ENCODE results near the gene PCDHB5. TPM values are rescaled to one million over a fixed set of nuclear protein-coding genes. Genes with fewer than 3 reads are reported as not detected.
"Not testable (repeated sequence)": the region's sequence is repeated elsewhere in the genome, so short reads cannot be mapped to it uniquely, and the experiment has no call there.

PCDHB5 gene
- total RNA-seq, 1 donor from 2014 or later = 32.4 TPM

- H3K4me1 Mint-ChIP-seq (ENCODE audit: low read depth) = no peaks in the 10 kb centered on the region
- peaks cover 41% of the 10 kb centered on the region for H3K9me3 Mint-ChIP-seq (ENCODE audit: low read depth)
- H3K4me3 Mint-ChIP-seq (ENCODE audit: low read depth) = peak within 1 kb of the TSS; percentile 80
- peaks cover 38% of the 10 kb centered on the region for H3K36me3 Mint-ChIP-seq (ENCODE audit: insufficient read depth)
- TF ChIP-seq, protein P1, sequence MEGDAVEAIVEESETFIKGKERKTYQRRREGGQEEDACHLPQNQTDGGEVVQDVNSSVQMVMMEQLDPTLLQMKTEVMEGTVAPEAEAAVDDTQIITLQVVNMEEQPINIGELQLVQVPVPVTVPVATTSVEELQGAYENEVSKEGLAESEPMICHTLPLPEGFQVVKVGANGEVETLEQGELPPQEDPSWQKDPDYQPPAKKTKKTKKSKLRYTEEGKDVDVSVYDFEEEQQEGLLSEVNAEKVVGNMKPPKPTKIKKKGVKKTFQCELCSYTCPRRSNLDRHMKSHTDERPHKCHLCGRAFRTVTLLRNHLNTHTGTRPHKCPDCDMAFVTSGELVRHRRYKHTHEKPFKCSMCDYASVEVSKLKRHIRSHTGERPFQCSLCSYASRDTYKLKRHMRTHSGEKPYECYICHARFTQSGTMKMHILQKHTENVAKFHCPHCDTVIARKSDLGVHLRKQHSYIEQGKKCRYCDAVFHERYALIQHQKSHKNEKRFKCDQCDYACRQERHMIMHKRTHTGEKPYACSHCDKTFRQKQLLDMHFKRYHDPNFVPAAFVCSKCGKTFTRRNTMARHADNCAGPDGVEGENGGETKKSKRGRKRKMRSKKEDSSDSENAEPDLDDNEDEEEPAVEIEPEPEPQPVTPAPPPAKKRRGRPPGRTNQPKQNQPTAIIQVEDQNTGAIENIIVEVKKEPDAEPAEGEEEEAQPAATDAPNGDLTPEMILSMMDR (IDR thresholded peaks at IDR 0.05; ENCODE audit: unreplicated experiment) = peak; percentile 60
- H3K27me3 Mint-ChIP-seq = no peaks in the 10 kb centered on the region
- peak within 1 kb of the TSS; percentile 96 for H3K27ac Mint-ChIP-seq
- no peak for DNase-seq (ENCODE audit: low spot score, unreplicated experiment)
Observed at GRCh38 chr5:141182248-141182647, 47.2 kb downstream of the PCDHB5 start, which contains the start of gene PCDHB16. PCDHB16 (plus strand) TSS chr5:141182387; CDS start chr5:141182560, 173 bp downstream.

DNA sequence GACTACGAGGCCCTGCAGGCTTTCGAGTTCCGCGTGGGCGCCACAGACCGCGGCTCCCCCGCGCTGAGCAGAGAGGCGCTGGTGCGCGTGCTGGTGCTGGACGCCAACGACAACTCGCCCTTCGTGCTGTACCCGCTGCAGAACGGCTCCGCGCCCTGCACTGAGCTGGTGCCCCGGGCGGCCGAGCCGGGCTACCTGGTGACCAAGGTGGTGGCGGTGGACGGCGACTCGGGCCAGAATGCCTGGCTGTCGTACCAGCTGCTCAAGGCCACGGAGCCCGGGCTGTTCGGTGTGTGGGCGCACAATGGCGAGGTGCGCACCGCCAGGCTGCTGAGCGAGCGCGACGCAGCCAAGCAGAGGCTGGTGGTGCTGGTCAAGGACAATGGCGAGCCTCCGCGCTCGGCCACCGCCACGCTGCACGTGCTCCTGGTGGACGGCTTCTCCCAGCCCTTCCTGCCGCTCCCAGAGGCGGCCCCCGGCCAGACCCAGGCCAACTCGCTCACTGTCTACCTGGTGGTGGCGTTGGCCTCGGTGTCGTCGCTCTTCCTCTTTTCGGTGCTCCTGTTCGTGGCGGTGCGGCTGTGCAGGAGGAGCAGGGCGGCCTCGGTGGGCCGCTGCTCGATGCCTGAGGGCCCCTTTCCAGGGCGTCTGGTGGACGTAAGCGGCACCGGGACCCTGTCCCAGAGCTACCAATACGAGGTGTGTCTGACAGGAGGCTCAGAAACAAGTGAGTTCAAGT, 49.3 kb downstream of the PCDHB5 start:
- H3K4me1 Mint-ChIP-seq (ENCODE audit: low read depth); DNase-seq (ENCODE audit: low spot score, unreplicated experiment); H3K27me3 Mint-ChIP-seq: not testable (repeated sequence)
- H3K27ac Mint-ChIP-seq = peak overlapping the region; percentile 83
- peaks cover 48% of the 10 kb centered on the region for H3K36me3 Mint-ChIP-seq (ENCODE audit: insufficient read depth)
- H3K9me3 Mint-ChIP-seq (ENCODE audit: low read depth) = peaks cover 51% of the 10 kb centered on the region
- peak overlapping the region; percentile 14 for H3K4me3 Mint-ChIP-seq (ENCODE audit: low read depth)

DNA sequence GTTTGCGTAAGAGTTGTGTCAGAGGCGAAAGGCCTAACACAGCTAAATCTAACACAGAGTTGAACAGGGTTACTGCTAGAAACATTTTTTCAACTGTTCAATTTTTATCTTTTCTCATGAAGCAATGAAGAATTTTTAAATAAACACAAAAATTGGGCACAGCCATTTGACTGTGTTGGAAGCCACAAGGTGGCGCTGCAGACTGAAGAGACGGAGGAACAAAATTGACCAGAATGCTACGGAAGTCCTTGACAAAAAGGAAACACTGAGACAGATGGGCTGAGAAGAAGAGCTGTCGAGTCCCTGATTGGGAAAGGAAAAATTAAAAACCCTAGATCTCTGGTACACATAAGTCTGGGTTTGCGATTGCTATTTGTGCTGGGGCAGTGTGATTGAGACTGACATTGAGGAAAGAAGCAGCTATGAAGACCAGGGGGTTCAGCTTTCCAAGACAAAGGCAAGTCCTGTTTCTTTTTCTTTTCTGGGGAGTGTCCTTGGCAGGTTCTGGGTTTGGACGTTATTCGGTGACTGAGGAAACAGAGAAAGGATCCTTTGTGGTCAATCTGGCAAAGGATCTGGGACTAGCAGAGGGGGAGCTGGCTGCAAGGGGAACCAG, 52.0 kb downstream of the PCDHB5 start, which contains the start of gene PCDHB9:
Gene PCDHB9, plus strand, starts transcription at position 265 of the 616 bp plus-strand sequence. Its CDS starts 158 bp downstream, at position 423.
- peak within 1 kb of the TSS; percentile 43 for H3K4me3 Mint-ChIP-seq (ENCODE audit: low read depth)
- no peak within 1 kb of the TSS for H3K27ac Mint-ChIP-seq
- TF ChIP-seq, protein P1 (IDR thresholded peaks at IDR 0.05; ENCODE audit: unreplicated experiment) = no peak
- H3K9me3 Mint-ChIP-seq (ENCODE audit: low read depth) = peaks cover 51% of the 10 kb centered on the region
- no peaks in the 10 kb centered on the region for H3K27me3 Mint-ChIP-seq
- no peak for DNase-seq (ENCODE audit: low spot score, unreplicated experiment)
- H3K36me3 Mint-ChIP-seq (ENCODE audit: insufficient read depth) = peaks cover 55% of the 10 kb centered on the region
- no peaks in the 10 kb centered on the region for H3K4me1 Mint-ChIP-seq (ENCODE audit: low read depth)

Other genes starting within 250 kb of the PCDHB5 start
- 7.7 and 8.9 TPM in 2 replicates for gene PCDHAC1, start 208.9 kb upstream of the PCDHB5 start, total RNA-seq
- gene PCDHAC2, start 168.7 kb upstream of the PCDHB5 start, total RNA-seq = 1.8 and 1.9 TPM in 2 replicates
- gene PCDHB1, start 83.8 kb upstream of the PCDHB5 start, total RNA-seq = 0.29 and 0.31 TPM in 2 replicates
- gene PCDHB2, start 40.6 kb upstream of the PCDHB5 start, total RNA-seq = 75.5 and 80.4 TPM in 2 replicates
- gene PCDHB3, start 34.7 kb upstream of the PCDHB5 start, total RNA-seq = 9.1 and 9.4 TPM in 2 replicates
- gene PCDHB4, start 13.4 kb upstream of the PCDHB5 start, total RNA-seq = 4.4 and 4.6 TPM in 2 replicates
- gene PCDHB6, start 14.9 kb downstream of the PCDHB5 start, total RNA-seq = 2.4 and 2.7 TPM in 2 replicates
- gene PCDHB7, start 37.4 kb downstream of the PCDHB5 start, total RNA-seq = 0.93 and 1.1 TPM in 2 replicates
- gene PCDHB8, start 42.6 kb downstream of the PCDHB5 start, total RNA-seq = 2.0 and 2.8 TPM in 2 replicates
- gene PCDHB16, start 47.2 kb downstream of the PCDHB5 start, total RNA-seq = 11.9 and 14.3 TPM in 2 replicates
- gene PCDHB9, start 52.0 kb downstream of the PCDHB5 start, total RNA-seq = 7.5 and 8.0 TPM in 2 replicates
- gene PCDHB10, start 57.1 kb downstream of the PCDHB5 start, total RNA-seq = 5.5 and 7.2 TPM in 2 replicates
- gene PCDHB11, start 64.4 kb downstream of the PCDHB5 start, total RNA-seq = 4.7 and 5.9 TPM in 2 replicates
- gene PCDHB12, start 73.5 kb downstream of the PCDHB5 start, total RNA-seq = 5.4 and 7.2 TPM in 2 replicates
- 6.8 and 7.4 TPM in 2 replicates for gene PCDHB13, start 78.7 kb downstream of the PCDHB5 start, total RNA-seq
- gene PCDHB14, start 88.1 kb downstream of the PCDHB5 start, total RNA-seq = 7.9 and 8.0 TPM in 2 replicates
- gene PCDHB15, start 110.2 kb downstream of the PCDHB5 start, total RNA-seq = 8.3 and 9.5 TPM in 2 replicates
- gene SLC25A2, start 168.8 kb downstream of the PCDHB5 start, total RNA-seq = 1.1 and 1.2 TPM in 2 replicates
- gene TAF7, start 185.6 kb downstream of the PCDHB5 start, total RNA-seq = 90.9 and 95.6 TPM in 2 replicates
- gene PCDHGA1, start 195.3 kb downstream of the PCDHB5 start, total RNA-seq = 1.1 and 1.3 TPM in 2 replicates
- gene PCDHGA2, start 203.6 kb downstream of the PCDHB5 start, total RNA-seq = 0.72 and 1.1 TPM in 2 replicates
- gene PCDHGA3, start 208.6 kb downstream of the PCDHB5 start, total RNA-seq = 0.80 and 0.81 TPM in 2 replicates
- gene PCDHGB1, start 214.9 kb downstream of the PCDHB5 start, total RNA-seq = 2.3 TPM in 2 replicates
- 0.96 and 1.2 TPM in 2 replicates for gene PCDHGA4, start 219.8 kb downstream of the PCDHB5 start, total RNA-seq
- gene PCDHGB2, start 224.8 kb downstream of the PCDHB5 start, total RNA-seq = 0.80 and 0.89 TPM in 2 replicates
- 0.69 and 0.71 TPM in 2 replicates for gene PCDHGA5, start 229.0 kb downstream of the PCDHB5 start, total RNA-seq
- 0.60 and 0.73 TPM in 2 replicates for gene PCDHGB3, start 235.0 kb downstream of the PCDHB5 start, total RNA-seq
- 0.60 and 0.80 TPM in 2 replicates for gene PCDHGA6, start 238.7 kb downstream of the PCDHB5 start, total RNA-seq
- gene PCDHGA7, start 247.5 kb downstream of the PCDHB5 start, total RNA-seq = 0.41 and 0.49 TPM in 2 replicates

Data from progenitor cell of endocrine pancreas (in vitro differentiated cells).